PC-9 (cell line): ENCODE data around the gene GRK4. TPM values are rescaled to one million over a fixed set of nuclear protein-coding genes. Genes with fewer than 3 reads are reported as not detected.

Source experiments
- BruUV-seq: library from RNA; stranded (reverse); fragments of 400-500 nt; replicated peaks from 2 replicates; lab custom pipeline; 2021; lab: Mats Ljungman, UMichigan
- CTCF ChIA-PET: fragments of 300-600 bp; sonication (Branson Sonifier 250); formaldehyde crosslinking; loops from one replicate; lab custom pipeline; 2022; ENCODE audit warnings: antibody characterized with exemption; lab: Charles Lee
- POLR2A ChIA-PET: fragments of 300-600 bp; sonication (Branson Sonifier 250); formaldehyde crosslinking; loops from one replicate; lab custom pipeline; 2022; ENCODE audit warnings: antibody characterized with exemption; ENCODE audit not compliant: unreplicated experiment; lab: Charles Lee
- DNase-seq, 2 experiments: peaks; one replicate each; pipeline versions ENCODE4 v3.0.0 to v3.0.0-alpha.2; 2015 to 2022; ENCODE audit warnings: mixed read lengths in 1 of 2
- H2AFZ ChIP-seq: fragments of 200-600 bp; sonication (generic); 2 replicates; pipeline ENCODE4 v1.8.1; 2017; ENCODE audit warnings: antibody characterized with exemption
- H3F3A ChIP-seq: fragments of 200-600 bp; sonication (generic); 2 replicates; pipeline ENCODE4 v1.8.1; 2017; ENCODE audit warnings: antibody characterized with exemption, mild to moderate bottlenecking, low read depth; ENCODE audit not compliant: insufficient read depth
- H3K27ac ChIP-seq: fragments of 200-600 bp; sonication (generic); 2 replicates; pipeline ENCODE4 v1.6.1; 2016; ENCODE audit warnings: mixed run types
- H3K27me3 ChIP-seq: fragments of 200-600 bp; sonication (generic); 2 replicates; pipeline ENCODE4 v1.6.1; 2016; ENCODE audit warnings: low read depth, mixed run types; ENCODE audit not compliant: insufficient read depth
- H3K36me3 ChIP-seq: fragments of 200-600 bp; sonication (generic); 2 replicates; pipeline ENCODE4 v1.6.1; 2016; ENCODE audit warnings: low read depth, mixed run types
- H3K4me1 ChIP-seq: fragments of 200-600 bp; sonication (generic); replicated peaks from 2 replicates; pipeline ENCODE4 v1.6.1; 2016; ENCODE audit warnings: mixed run types; ENCODE audit not compliant: insufficient read depth
- H3K4me2 ChIP-seq: fragments of 200-600 bp; sonication (generic); 2 replicates; pipeline ENCODE4 v1.6.1; 2017; ENCODE audit warnings: mixed run types
- H3K4me3 ChIP-seq: fragments of 200-600 bp; sonication (generic); 2 replicates; pipeline ENCODE4 v1.6.1; 2016; ENCODE audit warnings: mixed run types
- H3K79me2 ChIP-seq: fragments of 200-600 bp; sonication (generic); 2 replicates; pipeline ENCODE4 v1.6.1; 2017; ENCODE audit warnings: low read depth, mixed run types
- H3K9me2 ChIP-seq: fragments of 200-600 bp; sonication (generic); 2 replicates; pipeline ENCODE4 v1.8.1; 2017; ENCODE audit warnings: mild to moderate bottlenecking; ENCODE audit not compliant: insufficient read depth
- H3K9me3 ChIP-seq: fragments of 200-600 bp; sonication (generic); 2 replicates; pipeline ENCODE4 v1.8.1; 2016; ENCODE audit warnings: low read depth; ENCODE audit not compliant: insufficient read depth
- H4K20me1 ChIP-seq: fragments of 200-600 bp; sonication (generic); 2 replicates; pipeline ENCODE4 v1.8.1; 2017; ENCODE audit not compliant: insufficient read depth
- CTCF ChIP-seq: fragments of 200-600 bp; sonication (generic); conservative IDR thresholded peaks from 2 replicates; pipeline ENCODE4 v1.6.1; 2017; ENCODE audit warnings: mixed run types, antibody characterized with exemption, mild to moderate bottlenecking, moderate library complexity
- EZH2 ChIP-seq: fragments of 200-600 bp; sonication (generic); IDR thresholded peaks from 2 replicates; pipeline ENCODE4 v1.8.0; 2017; ENCODE audit warnings: antibody characterized with exemption, low read depth
- intact Hi-C: fragments of 100-400 bp; cut with micrococcal nuclease; formaldehyde crosslinking; loops from one replicate; pipeline ENCODE4 v1.10.0; 2022; ENCODE audit not compliant: unreplicated experiment
- total RNA-seq: library from RNA; stranded (reverse); gene quantifications from 2 replicates; pipeline ENCODE4 v1.2.3, GENCODE V29; 2021

Gene GRK4
- total RNA-seq, 1 experiment from 2014 or later = 3.1 TPM

- Histone ChIP-seq H3K4me2 (no peak overlapping the region), H3K9me3 (no peaks in the 10 kb centered on the region), H3K79me2 (no peaks in the 10 kb centered on the region), H3K4me1 (no peaks in the 10 kb centered on the region), H3K36me3 (0 out of 2 replicates have a peak, but pooled peaks cover 3% of the 10 kb centered on the region), H4K20me1 (peaks cover 4% of the 10 kb centered on the region; the same call in 1 of the 2 replicates), H3K9me2 (no peaks in the 10 kb centered on the region), H3K4me3 (no peak overlapping the region), H2AFZ (no peak overlapping the region), H3K27me3 (no peaks in the 10 kb centered on the region), H3F3A (no peaks in the 10 kb centered on the region; the same call in 1 of the 2 replicates), H3K27ac (no peak overlapping the region)
- no peak for DNase-seq
- CTCF ChIA-PET = no interaction called here
- intact Hi-C loops = loop anchor here (1.0 kb wide), 1 partner anchor 88 kb away; no protein-coding TSS in a partner anchor
- no TSS peak for BruUV-seq
- POLR2A ChIA-PET = no interaction called here
- TF ChIP-seq EZH2 = no peak
- no peak for TF ChIP-seq CTCF
These were observed 13.6 kb upstream of the GRK4 start for GRCh38 chr4:2949782-2950125.

- Histone ChIP-seq H3K79me2 (0 out of 2 replicates have a peak, but pooled peaks cover under 1% of the 10 kb centered on the region), H3K4me1 (no peaks in the 10 kb centered on the region), H4K20me1 (peaks cover 4% of the 10 kb centered on the region; the same call in 1 of the 2 replicates), H3K9me3 (no peaks in the 10 kb centered on the region), H3K4me3 (no peak overlapping the region), H2AFZ (no peak overlapping the region), H3K9me2 (no peaks in the 10 kb centered on the region), H3F3A (no peaks in the 10 kb centered on the region; the same call in 1 of the 2 replicates), H3K27ac (no peak overlapping the region), H3K4me2 (no peak overlapping the region), H3K36me3 (peaks cover 3% of the 10 kb centered on the region; the same call in 1 of the 2 replicates), H3K27me3 (no peaks in the 10 kb centered on the region)
- intact Hi-C loops = no loop called here
- no peak for TF ChIP-seq CTCF
- ChIA-PET CTCF (no interaction called here), POLR2A (interaction anchor here (0.6 kb wide), 1 partner anchor 150 kb away, joined by 8 read pairs; no protein-coding TSS in a partner anchor)
- no peak for DNase-seq
- BruUV-seq = no TSS peak
These were observed 13.0 kb upstream of the GRK4 start for GRCh38 chr4:2950221-2950989.

- H3K79me2 ChIP-seq = peaks cover 23% of the 10 kb centered on the region
- no peak for DNase-seq
- peaks cover 19% of the 10 kb centered on the region for H3K36me3 ChIP-seq
- POLR2A ChIA-PET = no interaction called here
- peaks cover 15% of the 10 kb centered on the region for H3F3A ChIP-seq
- no TSS peak for BruUV-seq
- peaks cover 19% of the 10 kb centered on the region for H4K20me1 ChIP-seq
- H3K4me1 ChIP-seq = no peaks in the 10 kb centered on the region
- no peak overlapping the region for H3K4me3 ChIP-seq
- no peak overlapping the region for H3K4me2 ChIP-seq
- no peaks in the 10 kb centered on the region for H3K27me3 ChIP-seq
- H3K9me3 ChIP-seq = no peaks in the 10 kb centered on the region
- CTCF ChIA-PET = interaction anchor here (1.0 kb wide), 1 partner anchor 189 kb away, joined by 4 read pairs; no protein-coding TSS in a partner anchor
- no peak for TF ChIP-seq CTCF
- no peak for TF ChIP-seq EZH2
- no peak overlapping the region for H3K27ac ChIP-seq
- intact Hi-C loops = no loop called here
- H3K9me2 ChIP-seq = no peaks in the 10 kb centered on the region
- H2AFZ ChIP-seq = no peak overlapping the region
These were observed 9.9 kb upstream of the GRK4 start for GRCh38 chr4:2953496-2953895.
